Sigmoid colon (tissue), 7 donors: ENCODE data around the gene ACTL6B. TPM values are rescaled to one million over a fixed set of nuclear protein-coding genes. Genes with fewer than 3 reads are reported as not detected.

ENCODE experiments used
- DNase-seq: peaks from one replicate; pipeline ENCODE4 v3.0.0-alpha.2; 2019
- H3K27ac ChIP-seq, 4 donors: fragments of 200-600 bp; sonication (generic); one replicate each; pipeline ENCODE4 v1.5.1; 2016 to 2019; ENCODE audit warnings: mild to moderate bottlenecking in 1 of 4
- H3K27me3 ChIP-seq, 3 donors: fragments of 200-600 bp; sonication (generic); one replicate each; pipeline ENCODE4 v1.5.1; 2019; ENCODE audit warnings: mild to moderate bottlenecking in 1 of 3
- H3K36me3 ChIP-seq, 4 donors: fragments of 200-600 bp; sonication (generic); one replicate each; pipeline ENCODE4 v1.5.1; 2016 to 2019
- H3K4me1 ChIP-seq, 4 donors: fragments of 200-600 bp; sonication (generic); one replicate each; pipeline ENCODE4 v1.5.1; 2017 to 2019
- H3K4me3 ChIP-seq, 4 donors: fragments of 200-600 bp; sonication (generic); one replicate each; pipeline ENCODE4 v1.5.1; 2017 to 2019; ENCODE audit warnings: mild to moderate bottlenecking in 2 of 4, moderate library complexity in 1 of 4
- H3K9me3 ChIP-seq, 4 donors: fragments of 200-600 bp in 3 of 4; sonication (generic) in 3 of 4; one replicate each; pipeline versions ENCODE4 v1.5.1 to v1.6.1; 2013 to 2019
- CTCF ChIP-seq, 4 experiments: fragments of 450-650 bp in 3 of 4; fragments of 200-600 bp in 1 of 4; IDR thresholded peaks; one replicate each; pipeline ENCODE4 v1.5.1; 2016 to 2019; ENCODE audit warnings: antibody characterized with exemption in 4 of 4, mild to moderate bottlenecking in 3 of 4, moderate library complexity in 2 of 4
- EP300 ChIP-seq, 4 donors: sonication (generic); formaldehyde crosslinking; IDR thresholded peaks; one replicate each; pipeline ENCODE4 v1.6.1; 2017; ENCODE audit warnings: antibody characterized with exemption in 4 of 4
- POLR2A ChIP-seq, 2 donors: fragments of 450-650 bp; IDR thresholded peaks; one replicate each; pipeline ENCODE4 v1.6.1; 2016; ENCODE audit warnings: antibody characterized with exemption in 2 of 2, mild to moderate bottlenecking in 2 of 2, moderate library complexity in 2 of 2
- POLR2AphosphoS5 ChIP-seq, 4 donors: sonication (generic); formaldehyde crosslinking; IDR thresholded peaks; one replicate each; pipeline ENCODE4 v1.6.1; 2017; ENCODE audit warnings: antibody characterized with exemption in 4 of 4
- WGBS, 2 donors: extraction: QIAGEN DNeasy Blood & Tissue Kit; methylation state at CpG; one replicate each; pipeline ENCODE4 v1.1.7; 2013; 5-methylcytosine and 5-hydroxymethylcytosine counted together
- intact Hi-C: fragments of 100-400 bp; cut with DNase I; formaldehyde crosslinking; loops from one replicate; pipeline ENCODE4 v1.15.1; 2023
- polyA plus RNA-seq, 3 donors: library from polyadenylated mRNA; stranded (reverse); fragments of 200-250 nt; gene quantifications; one replicate each; pipeline ENCODE4 v1.2.3, GENCODE V29; 2013
- total RNA-seq, 4 donors: library from RNA; depleted of rRNA; stranded (reverse); fragments of >200 nt; gene quantifications; one replicate each; pipeline ENCODE4 v1.1.0, GENCODE V29; 2016
- donor health status: healthy with polysubstance abuse.
- donor health status: Bipolar disorder and iron deficiency.
- donor health status: healthy.

The ACTL6B gene
- total and polyA plus RNA-seq, 7 donors: 0.58 to 0.71 (median 0.68) TPM; not detected in 4

GRCh38 chr7:100620239-100620638 is 36.0 kb downstream of the ACTL6B start:
- H3K4me1 ChIP-seq: no peaks in the 10 kb centered on the region
- H3K4me3 ChIP-seq: no peak overlapping the region
- intact Hi-C loops: no loop called here
- H3K36me3 ChIP-seq: peaks cover 0 to 5% (median 0%) of the 10 kb centered on the region in 4 donors
- H3K27ac ChIP-seq: no peak overlapping the region
- H3K27me3 ChIP-seq: no peaks in the 10 kb centered on the region
- no peak for TF ChIP-seq POLR2AphosphoS5 (IDR thresholded peaks at IDR 0.05)
- TF ChIP-seq EP300 (IDR thresholded peaks at IDR 0.05): no peak
- no peak for TF ChIP-seq CTCF (IDR thresholded peaks at IDR 0.05)
- no peak for TF ChIP-seq POLR2A (IDR thresholded peaks at IDR 0.05)
- DNase-seq: no peak
- H3K9me3 ChIP-seq: no peaks in the 10 kb centered on the region
- WGBS, 2 donors: 92 to 93% methylated on average over 6 of the region's 6 CpGs

- peaks cover 0 to 12% (median 0%) of the 10 kb centered on the region in 4 donors for H3K36me3 ChIP-seq
- TF ChIP-seq CTCF (IDR thresholded peaks at IDR 0.05) (no peak), POLR2A (IDR thresholded peaks at IDR 0.05) (no peak), EP300 (IDR thresholded peaks at IDR 0.05) (no peak)
Measured at GRCh38 chr7:100614308-100614861, 41.9 kb downstream of the ACTL6B start.

GRCh38 chr7:100613412-100614175 is 42.7 kb downstream of the ACTL6B start:
- WGBS, 2 donors: 85 to 88% methylated on average over 13 of the region's 13 CpGs
- no peak for DNase-seq
- Histone ChIP-seq H3K27me3 (no peaks in the 10 kb centered on the region), H3K4me1 (peaks cover 0 to 16% (median 13%) of the 10 kb centered on the region in 4 donors), H3K36me3 (peaks cover 0 to 12% (median 0%) of the 10 kb centered on the region in 4 donors), H3K4me3 (peak overlapping the region in 3 of 4 donors; percentile 57 to 91 (median 84)), H3K27ac (no peak overlapping the region), H3K9me3 (no peaks in the 10 kb centered on the region)
- intact Hi-C loops: loop anchor here (10.0 kb wide), 1 partner anchor 261 kb away; the partner anchor contains the start of gene SRRT
- TF ChIP-seq POLR2AphosphoS5 (IDR thresholded peaks at IDR 0.05) (no peak), POLR2A (IDR thresholded peaks at IDR 0.05) (no peak), EP300 (IDR thresholded peaks at IDR 0.05) (no peak), CTCF (IDR thresholded peaks at IDR 0.05) (no peak)

More at GRCh38 chr7:100614308-100614861, 41.9 kb downstream of the ACTL6B start:
- intact Hi-C loops: loop anchor here (10.0 kb wide), 1 partner anchor 260 kb away; the partner anchor contains the start of gene SRRT
- Histone ChIP-seq H3K27ac (no peak overlapping the region), H3K4me1 (peaks cover 0 to 16% (median 13%) of the 10 kb centered on the region in 4 donors), H3K9me3 (no peaks in the 10 kb centered on the region), H3K27me3 (no peaks in the 10 kb centered on the region), H3K4me3 (no peak overlapping the region)
- no peak for DNase-seq
- 77 to 92% methylated on average over 6 of the region's 6 CpGs for WGBS, 2 donors

GRCh38 chr7:100612730-100613390 is 43.4 kb downstream of the ACTL6B start:
- Histone ChIP-seq H3K4me3 (peak overlapping the region; percentile 57 to 91 (median 79)), H3K27me3 (no peaks in the 10 kb centered on the region), H3K27ac (peak overlapping the region; percentile 92 to 97 (median 94)), H3K9me3 (no peaks in the 10 kb centered on the region), H3K36me3 (peaks cover 0 to 12% (median 0%) of the 10 kb centered on the region in 4 donors), H3K4me1 (peaks cover 0 to 16% (median 13%) of the 10 kb centered on the region in 4 donors)
- intact Hi-C loops: loop anchor here (10.0 kb wide), 1 partner anchor 262 kb away; the partner anchor contains the start of gene SRRT
- TF ChIP-seq EP300 (IDR thresholded peaks at IDR 0.05) (no peak), POLR2A (IDR thresholded peaks at IDR 0.05) (no peak), CTCF (IDR thresholded peaks at IDR 0.05) (no peak), POLR2AphosphoS5 (IDR thresholded peaks at IDR 0.05) (no peak)
- no peak for DNase-seq
- WGBS, 2 donors: 4% methylated on average over 29 of the region's 29 CpGs
